ENCODE measurements around the gene MTHFSD. TPM values are rescaled to one million over a fixed set of nuclear protein-coding genes. Genes with fewer than 3 reads are reported as not detected.

The MTHFSD gene
- total and polyA plus RNA-seq, 2 of the 8 experiments (the other 6 are each of a cell fraction or from before 2014, with no cell fraction given), result 7.1 to 9.8 TPM

DNA sequence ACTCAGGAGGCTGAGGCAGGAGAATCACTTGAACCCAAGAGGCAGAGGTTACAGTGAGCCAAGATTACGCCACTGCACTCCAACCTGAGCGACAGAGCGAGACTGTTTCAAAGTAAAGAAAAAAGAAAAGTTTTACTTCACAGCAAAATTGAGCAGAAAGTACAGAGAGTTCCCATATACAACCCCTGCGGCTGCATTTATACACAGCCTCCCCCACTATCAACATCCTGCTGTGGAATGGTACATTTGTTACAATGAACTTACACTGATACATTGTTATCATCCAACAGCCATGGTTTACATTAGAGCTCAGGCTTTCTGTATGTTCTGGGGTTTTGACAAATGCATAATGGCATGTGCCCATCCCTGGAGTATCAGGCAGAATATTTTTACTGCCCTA is 2.6 kb upstream of the MTHFSD start:
- Histone ChIP-seq H3K27ac (ENCODE audit: low read depth, low read length) (no peak overlapping the region), H4K8ac (ENCODE audit: extremely low read depth, insufficient read depth, low read length) (no peak overlapping the region), H3K56ac (replicated peaks; ENCODE audit: insufficient read length, low read depth, low read length) (no peak overlapping the region), H3K9ac (replicated peaks in 1 of 4; ENCODE audit: extremely low read depth in 1 of 4, low read depth in 3 of 4, low read length in 3 of 4) (no peak overlapping the region), H4K5ac (ENCODE audit: insufficient read length, low read depth, low read length) (no peak overlapping the region), H4K91ac (replicated peaks; ENCODE audit: insufficient read length, low read length) (no peak overlapping the region), H3K4me2 (ENCODE audit: insufficient read depth in 1 of 2, low read depth in 2 of 2, low read length in 2 of 2) (no peak overlapping the region), H3K4me1 (replicated peaks in 1 of 4; ENCODE audit: control insufficient read depth in 3 of 4, insufficient read depth in 4 of 4, low read length in 3 of 4) (peaks cover 0 to 7% (median 3%) of the 10 kb centered on the region in 4 experiments; a peak in 4 of 7 replicates), H3K9me3 (ENCODE audit: insufficient read depth in 2 of 2, low read depth in 1 of 2, low read length in 1 of 2) (no peaks in the 10 kb centered on the region), H2BK120ac (replicated peaks; ENCODE audit: low read depth, low read length) (no peak overlapping the region), H3K36me3 (ENCODE audit: control insufficient read depth in 2 of 4, insufficient read depth in 4 of 4, low read length in 3 of 4) (no peaks in the 10 kb centered on the region), H2BK15ac (ENCODE audit: low read length) (no peak overlapping the region), H3K79me1 (ENCODE audit: low read depth, low read length) (no peaks in the 10 kb centered on the region; the same call in 1 of the 2 replicates), H2BK20ac (ENCODE audit: low read length) (no peak overlapping the region), H3K23me2 (ENCODE audit: low read depth, low read length) (peaks cover 4% of the 10 kb centered on the region; the same call in 1 of the 2 replicates), H3K14ac (ENCODE audit: insufficient read length) (no peak overlapping the region), H3K27me3 (replicated peaks in 1 of 4; ENCODE audit: control insufficient read depth in 3 of 4, extremely low read depth in 1 of 4, insufficient read depth in 3 of 4, low read length in 3 of 4) (peaks cover 0 to 7% (median 1%) of the 10 kb centered on the region in 4 experiments; a peak in 3 of 7 replicates), H2AK5ac (ENCODE audit: low read depth, low read length) (no peak overlapping the region), H3K4me3 (ENCODE audit: extremely low read depth in 1 of 4, insufficient read depth in 2 of 4, low read depth in 3 of 4, low read length in 4 of 4) (no peak overlapping the region), H2AFZ (ENCODE audit: low read length) (no peak overlapping the region), H3K79me2 (ENCODE audit: control insufficient read depth in 1 of 2, insufficient read depth in 2 of 2, low read length in 2 of 2) (no peaks in the 10 kb centered on the region; a peak in 1 of 4 replicates), H3K23ac (ENCODE audit: insufficient read length) (no peak overlapping the region), H2BK12ac (ENCODE audit: low read depth, low read length) (no peak overlapping the region), H3K4ac (replicated peaks; ENCODE audit: insufficient read length, low read depth, low read length) (no peak overlapping the region), H4K20me1 (replicated peaks in 1 of 2; ENCODE audit: control insufficient read depth in 1 of 2, insufficient read depth in 2 of 2, low read length in 2 of 2) (no peaks in the 10 kb centered on the region), H2BK5ac (ENCODE audit: low read depth, low read length) (no peak overlapping the region), H3K18ac (ENCODE audit: extremely low read depth, low read length) (no peak overlapping the region)
- ChIA-PET POLR2A (ENCODE audit: partially characterized antibody) (no interaction called here), CTCF (ENCODE audit: partially characterized antibody) (interaction anchor here (0.6 to 1.5 kb wide), 6 partner anchors 41 to 721 kb away, joined by 3 to 5 read pairs (median 3); no protein-coding TSS in a partner anchor)
- no peak for DNase-seq (ENCODE audit: low read depth in 1 of 2, low spot score in 2 of 2)
- TF ChIP-seq CHD2 (IDR thresholded peaks at IDR 0.05; ENCODE audit: low read length), result no peak
- TF ChIP-seq EGR1 (IDR thresholded peaks at IDR 0.05; ENCODE audit: borderline replicate concordance, low read depth, low read length), result no peak
- no peak for TF ChIP-seq ASH2L (IDR thresholded peaks at IDR 0.05; ENCODE audit: low read length)
- no peak for TF ChIP-seq BACH1 (IDR thresholded peaks at IDR 0.05; ENCODE audit: low read length)
- TF ChIP-seq SIX5 (IDR thresholded peaks at IDR 0.05; ENCODE audit: low read depth, low read length), result no peak
- no peak for TF ChIP-seq MAFK (IDR thresholded peaks at IDR 0.05; ENCODE audit: low read depth, low read length)
- no peak for FAIRE-seq
- WGBS, 2 experiments (ENCODE audit: extremely low coverage in 1 of 2, insufficient coverage in 1 of 2, insufficient read length in 1 of 2, insufficient replicate concordance in 2 of 2, low coverage in 1 of 2, low lambda C conversion rate in 2 of 2, missing lambda C conversion rate in 1 of 2), result 100% methylated on average over 4 of the region's 4 CpGs; no CpG with 5 or more reads in 1 of the 2 experiments

Data from H1 (cell line).